ENCODE measurements around the gene B3GAT1.

Gene B3GAT1

DNA sequence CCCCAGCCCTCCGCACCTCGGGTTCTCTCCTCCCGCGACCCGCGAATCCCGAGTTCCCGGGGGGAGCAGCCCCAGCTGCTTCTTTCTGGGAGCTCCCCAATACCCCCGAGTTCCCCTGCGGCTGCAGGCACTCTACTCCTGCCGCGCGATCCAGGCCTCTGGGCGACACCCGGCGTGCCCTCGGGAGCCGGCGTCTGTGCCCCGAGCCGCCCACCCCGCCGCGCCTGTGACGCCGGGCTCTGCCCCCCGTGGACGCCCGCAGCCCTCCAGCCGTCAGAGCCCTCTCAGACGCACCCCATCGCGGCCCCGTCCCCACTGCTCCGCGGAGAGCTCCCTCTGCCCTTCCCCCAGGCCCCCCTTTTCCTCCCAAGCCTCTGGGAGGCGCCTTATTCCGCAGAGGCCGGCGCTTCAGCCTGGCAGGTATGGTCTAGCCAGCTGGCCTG lies 79.8 kb downstream of the B3GAT1 start:
- peak; percentile 29 for DNase-seq

GRCh38 chr11:134331354-134332188 lies 80.5 kb downstream of the B3GAT1 start, which contains the start of gene GLB1L2:
TSS of gene GLB1L2 (plus strand) at chr11:134331988. CDS start at chr11:134332062, 74 bp downstream.
- DNase-seq, result peak; percentile 77

DNA sequence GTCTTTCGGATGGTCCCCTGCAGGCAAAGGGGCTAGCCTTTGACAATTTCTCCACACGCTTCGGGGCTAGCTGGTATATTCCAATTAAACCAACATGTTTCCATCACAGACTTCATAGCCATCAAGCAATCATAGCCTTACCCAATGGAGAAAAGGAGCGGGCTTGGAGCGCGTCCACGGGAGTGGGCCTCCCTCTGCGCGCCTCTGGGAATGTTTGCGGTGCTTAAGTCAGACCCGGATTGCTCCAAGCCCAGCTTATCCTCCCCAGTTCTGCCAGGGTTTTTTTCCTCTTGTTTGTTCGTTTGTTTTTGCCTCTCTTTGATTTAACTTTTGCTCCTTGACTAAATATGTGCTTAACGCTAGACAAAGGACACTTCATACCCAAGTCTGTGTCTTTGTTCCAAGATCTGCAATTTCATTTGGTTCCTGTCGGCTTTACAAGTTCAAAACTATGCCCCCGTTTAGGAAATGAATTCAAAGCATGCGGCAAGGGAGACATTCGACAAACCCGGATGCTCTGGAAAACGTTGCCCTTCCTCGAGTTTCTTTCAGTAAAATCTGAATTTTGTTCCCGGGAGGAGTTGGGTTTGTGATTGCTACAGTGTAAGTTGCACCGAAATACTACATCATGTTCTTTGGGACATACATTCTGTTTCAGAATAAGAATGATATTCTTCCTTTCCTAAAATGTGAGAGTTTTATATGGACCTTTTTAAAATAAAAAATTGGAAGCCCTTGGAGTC lies 81.3 kb downstream of the B3GAT1 start:
- no peak for DNase-seq

Measured in activated gamma-delta T cell (primary cell).